ENCODE measurements around the gene APEX1.
"Not testable (repeated sequence)": the region's sequence is repeated elsewhere in the genome, so short reads cannot be mapped to it uniquely, and the experiment has no call there.

APEX1 gene

GRCh38 chr14:20435582-20436362 lies 19.3 kb upstream of the APEX1 start, which contains the start of gene KLHL33:
TSS of gene KLHL33 (minus strand) at chr14:20436166. CDS start at chr14:20435811, 355 bp downstream.
- no peak for DNase-seq (ENCODE audit: low read depth)

GRCh38 chr14:20436363-20436755 lies 18.7 kb upstream of the APEX1 start:
- no peak for DNase-seq (ENCODE audit: low read depth)

- no peak for DNase-seq (ENCODE audit: low read depth)
These were observed 16.4 kb upstream of the APEX1 start for GRCh38 chr14:20438664-20439063.

- DNase-seq (ENCODE audit: low read depth) = no peak
These were observed 14.6 kb upstream of the APEX1 start for GRCh38 chr14:20440465-20440864.

GRCh38 chr14:20440882-20441281 lies 14.1 kb upstream of the APEX1 start:
- DNase-seq (ENCODE audit: low read depth) = no peak

GRCh38 chr14:20441461-20441860 lies 13.6 kb upstream of the APEX1 start:
- no peak for DNase-seq (ENCODE audit: low read depth)

GRCh38 chr14:20443650-20444049 lies 11.4 kb upstream of the APEX1 start:
- not testable (repeated sequence) for DNase-seq (ENCODE audit: low read depth)

- DNase-seq (ENCODE audit: low read depth) = no peak
These were observed 8.1 kb upstream of the APEX1 start for GRCh38 chr14:20446889-20447288.

- not testable (repeated sequence) for DNase-seq (ENCODE audit: low read depth)
These were observed 2.2 kb upstream of the APEX1 start for GRCh38 chr14:20452831-20453230.

- peak; percentile 14 for DNase-seq (ENCODE audit: low read depth)
These were observed 602 bp downstream of the APEX1 start for GRCh38 chr14:20455355-20456300.

GRCh38 chr14:20456971-20457370 lies 1.9 kb downstream of the APEX1 start:
- no peak for DNase-seq (ENCODE audit: low read depth)

- no peak for DNase-seq (ENCODE audit: low read depth)
These were observed 3.2 kb downstream of the APEX1 start for GRCh38 chr14:20458031-20458789.

GRCh38 chr14:20460458-20461224 lies 5.6 kb downstream of the APEX1 start:
- DNase-seq (ENCODE audit: low read depth) = peak; percentile 28

- peak; percentile 98 for DNase-seq (ENCODE audit: low read depth)
These were observed 6.5 kb downstream of the APEX1 start, which contains the start of gene PIP4P1 for GRCh38 chr14:20461225-20462141. TSS of gene PIP4P1 (minus strand) at chr14:20461434. CDS start at chr14:20461325, 109 bp downstream.

GRCh38 chr14:20468764-20469241 lies 13.8 kb downstream of the APEX1 start:
- DNase-seq (ENCODE audit: low read depth) = no peak

GRCh38 chr14:20469242-20469889 lies 14.3 kb downstream of the APEX1 start, which contains the start of gene PNP:
TSS of gene PNP (plus strand) at chr14:20469406. CDS start at chr14:20469525, 119 bp downstream.
- DNase-seq (ENCODE audit: low read depth) = peak; percentile 76

GRCh38 chr14:20469890-20470602 lies 15.0 kb downstream of the APEX1 start:
- peak; percentile 9 for DNase-seq (ENCODE audit: low read depth)

- DNase-seq (ENCODE audit: low read depth) = no peak
These were observed 15.5 kb downstream of the APEX1 start for GRCh38 chr14:20470603-20470901.
